ENCODE data around the gene CYB561D1.
"Not testable (repeated sequence)": the region's sequence is repeated elsewhere in the genome, so short reads cannot be mapped to it uniquely, and the experiment has no call there.

Gene CYB561D1, protein sequence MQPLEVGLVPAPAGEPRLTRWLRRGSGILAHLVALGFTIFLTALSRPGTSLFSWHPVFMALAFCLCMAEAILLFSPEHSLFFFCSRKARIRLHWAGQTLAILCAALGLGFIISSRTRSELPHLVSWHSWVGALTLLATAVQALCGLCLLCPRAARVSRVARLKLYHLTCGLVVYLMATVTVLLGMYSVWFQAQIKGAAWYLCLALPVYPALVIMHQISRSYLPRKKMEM

DNA sequence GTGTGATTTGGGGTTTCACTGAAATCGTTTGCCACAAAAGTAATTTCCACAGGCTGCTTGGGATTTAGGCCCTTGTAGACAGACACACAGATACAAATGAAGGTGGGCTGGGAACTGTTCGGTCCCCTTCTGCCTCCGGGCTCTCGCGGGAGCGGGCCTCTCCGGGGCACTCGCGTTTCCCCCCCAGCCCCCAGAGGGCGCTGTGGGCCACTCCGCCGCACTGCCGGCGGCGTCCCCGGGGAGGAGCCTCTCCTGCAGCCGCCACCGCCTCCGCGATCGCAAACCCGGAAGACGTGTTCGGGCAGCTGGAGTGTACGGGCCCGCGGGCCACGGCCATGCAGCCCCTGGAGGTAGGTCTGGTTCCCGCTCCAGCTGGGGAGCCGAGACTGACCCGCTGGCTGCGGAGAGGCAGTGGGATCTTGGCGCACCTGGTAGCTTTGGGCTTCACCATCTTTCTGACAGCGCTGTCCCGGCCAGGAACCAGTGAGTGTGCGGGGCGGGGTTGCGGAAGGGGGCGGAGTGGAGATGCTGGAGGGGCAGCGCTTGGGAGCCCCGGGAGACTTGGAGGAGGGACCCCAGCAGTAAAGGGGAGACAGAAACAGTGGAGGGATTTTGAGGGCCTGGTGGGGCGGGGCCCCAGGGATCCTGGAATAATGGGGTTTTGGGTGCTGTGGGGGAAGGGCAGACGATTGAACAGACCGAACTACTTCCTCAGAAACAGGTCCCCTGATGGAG is at the start of gene CYB561D1:
CYB561D1 (plus strand) TSS at position 290 of the 735 bp plus-strand sequence; CDS start at position 336, 46 bp downstream.
- peak; percentile 6 for DNase-seq

DNA sequence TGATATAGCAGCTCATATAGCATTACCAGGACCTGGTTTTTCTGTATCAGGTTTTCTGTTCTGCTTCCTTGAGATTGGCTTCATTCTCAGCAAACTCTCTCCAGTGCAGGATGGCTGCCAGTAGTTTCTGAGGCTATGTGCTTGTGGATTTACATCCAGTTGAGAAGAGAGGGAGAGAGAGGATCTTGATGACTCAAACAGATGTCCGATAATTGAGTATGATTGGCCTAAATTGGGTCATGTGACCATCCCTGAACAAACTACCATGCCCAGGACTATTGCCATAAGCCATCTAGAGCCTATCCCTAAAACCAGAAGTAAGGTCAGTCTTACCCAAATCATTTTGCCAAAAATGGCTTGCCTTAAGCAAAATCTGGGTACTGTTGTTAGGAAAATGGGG is 49.5 kb upstream of the CYB561D1 start:
- no peak for DNase-seq

DNA sequence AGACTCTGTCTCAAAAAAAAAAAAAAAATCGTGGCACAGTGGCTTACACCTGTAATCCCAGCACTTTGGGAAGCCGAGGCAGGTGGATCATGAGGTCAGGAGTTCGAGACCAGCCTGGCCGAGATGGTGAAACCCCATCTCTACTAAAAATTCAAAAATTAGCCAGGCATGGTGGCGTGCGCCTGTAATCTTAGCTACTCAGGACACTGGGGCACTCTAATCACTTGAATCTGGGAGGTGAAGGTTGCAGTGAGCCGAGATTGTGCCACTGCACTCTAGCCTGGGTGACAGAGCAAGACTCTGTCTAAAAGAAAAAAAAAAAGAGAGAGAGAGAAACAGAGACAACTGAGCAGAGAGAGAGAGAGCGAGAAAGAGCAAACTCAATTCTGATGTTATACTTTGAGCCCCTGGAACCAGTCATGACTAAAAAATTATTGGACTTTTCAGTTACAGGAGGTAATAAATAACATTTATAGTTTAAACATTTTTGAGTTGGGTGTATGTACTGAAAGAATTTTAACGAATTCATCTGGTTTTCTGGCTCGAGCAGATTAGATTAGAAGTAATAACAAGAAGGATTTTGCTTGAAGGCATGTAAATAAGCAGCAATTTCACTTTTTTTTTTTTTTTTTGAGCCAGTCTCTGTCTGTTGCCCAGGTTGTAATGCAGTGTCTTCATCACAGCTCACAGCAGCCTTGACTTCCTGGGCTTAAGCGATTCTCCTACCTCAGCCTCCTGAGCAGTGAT is 47.8 kb upstream of the CYB561D1 start:
- not testable (repeated sequence) for DNase-seq

DNA sequence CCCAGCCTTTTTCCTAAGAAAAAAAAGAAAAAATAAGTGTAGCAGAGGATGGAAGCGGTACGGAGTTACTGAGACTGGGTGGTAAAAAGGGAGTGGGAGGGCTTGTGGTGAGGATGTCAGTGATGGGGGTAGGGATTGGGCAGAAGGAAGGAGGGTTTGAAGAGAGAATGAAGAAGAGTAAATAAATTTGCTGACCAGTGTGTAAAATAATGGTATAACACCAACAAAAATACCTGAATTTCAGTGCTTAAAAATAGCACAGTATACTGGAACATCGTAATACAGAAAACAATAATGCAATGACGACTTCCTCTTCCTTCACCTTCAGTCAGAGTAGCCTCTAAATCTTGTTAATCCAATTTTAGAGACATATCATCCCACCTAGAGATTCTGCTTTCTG is 46.4 kb upstream of the CYB561D1 start:
- DNase-seq, result no peak

DNA sequence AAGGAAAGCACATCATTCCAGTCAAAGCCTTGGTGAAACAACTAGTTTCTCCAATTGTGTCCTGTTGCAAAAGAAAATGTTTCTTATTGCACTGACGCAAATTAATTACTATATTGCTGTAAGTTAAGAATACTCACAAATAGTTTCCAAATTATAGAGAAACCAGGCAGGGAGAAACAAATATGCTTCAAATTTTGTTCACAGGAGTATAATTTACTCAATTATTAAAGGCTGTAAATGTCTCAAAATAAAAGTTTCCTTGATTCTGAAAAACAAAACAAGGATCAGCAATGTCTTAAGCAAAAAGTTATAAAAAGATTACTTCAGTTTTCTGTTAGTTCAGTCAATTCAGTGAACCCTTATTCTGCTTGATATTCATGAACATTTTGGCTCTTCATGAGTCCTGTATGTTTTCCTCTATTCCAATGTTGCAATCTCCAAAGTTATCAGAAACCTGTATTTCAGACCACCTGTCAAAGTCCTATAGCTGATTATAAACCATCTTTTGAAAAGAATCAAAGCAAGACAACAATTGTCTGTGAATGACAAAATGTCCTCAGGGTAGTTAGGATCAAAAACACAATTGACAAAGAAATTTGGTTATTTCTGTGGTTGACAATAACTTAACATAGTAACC is 39.3 kb upstream of the CYB561D1 start:
- DNase-seq, result no peak

DNA sequence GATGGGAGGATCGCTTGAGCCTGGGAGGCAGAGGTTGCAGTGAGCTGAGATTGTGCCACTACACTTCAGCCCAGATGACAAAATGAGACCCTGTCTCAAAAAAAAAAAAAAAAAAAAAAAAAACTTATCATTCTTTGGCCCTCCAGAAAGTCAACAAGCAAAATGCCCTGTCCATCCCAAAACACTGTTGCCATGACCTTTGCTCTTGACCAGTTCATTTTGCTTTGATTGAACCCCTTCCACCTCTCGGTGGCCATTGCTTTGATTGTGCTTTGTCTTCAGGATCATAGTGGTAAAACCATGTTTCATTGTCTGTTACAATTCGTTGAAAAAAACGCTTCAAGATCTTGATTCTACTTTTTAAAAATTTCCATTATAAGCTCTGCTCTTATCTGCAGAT is 36.1 kb upstream of the CYB561D1 start:
- DNase-seq, result no peak

DNA sequence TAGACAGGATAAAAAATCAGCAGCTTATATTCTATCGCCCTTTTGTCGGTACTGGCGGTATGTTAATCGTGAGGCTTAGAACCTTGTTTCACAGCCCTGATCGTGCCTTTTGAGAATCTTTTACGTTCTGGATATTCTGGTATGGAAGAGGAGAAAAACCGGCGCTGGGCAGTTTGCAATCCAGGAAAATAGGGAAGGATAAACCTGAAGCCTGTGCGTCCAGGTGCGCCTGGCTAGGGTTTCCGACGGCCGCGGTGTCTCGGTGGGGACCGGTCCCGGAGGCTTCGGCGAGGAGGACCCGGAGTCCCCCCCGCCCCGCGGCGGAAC is 27.8 kb upstream of the CYB561D1 start:
- DNase-seq, result no peak

DNA sequence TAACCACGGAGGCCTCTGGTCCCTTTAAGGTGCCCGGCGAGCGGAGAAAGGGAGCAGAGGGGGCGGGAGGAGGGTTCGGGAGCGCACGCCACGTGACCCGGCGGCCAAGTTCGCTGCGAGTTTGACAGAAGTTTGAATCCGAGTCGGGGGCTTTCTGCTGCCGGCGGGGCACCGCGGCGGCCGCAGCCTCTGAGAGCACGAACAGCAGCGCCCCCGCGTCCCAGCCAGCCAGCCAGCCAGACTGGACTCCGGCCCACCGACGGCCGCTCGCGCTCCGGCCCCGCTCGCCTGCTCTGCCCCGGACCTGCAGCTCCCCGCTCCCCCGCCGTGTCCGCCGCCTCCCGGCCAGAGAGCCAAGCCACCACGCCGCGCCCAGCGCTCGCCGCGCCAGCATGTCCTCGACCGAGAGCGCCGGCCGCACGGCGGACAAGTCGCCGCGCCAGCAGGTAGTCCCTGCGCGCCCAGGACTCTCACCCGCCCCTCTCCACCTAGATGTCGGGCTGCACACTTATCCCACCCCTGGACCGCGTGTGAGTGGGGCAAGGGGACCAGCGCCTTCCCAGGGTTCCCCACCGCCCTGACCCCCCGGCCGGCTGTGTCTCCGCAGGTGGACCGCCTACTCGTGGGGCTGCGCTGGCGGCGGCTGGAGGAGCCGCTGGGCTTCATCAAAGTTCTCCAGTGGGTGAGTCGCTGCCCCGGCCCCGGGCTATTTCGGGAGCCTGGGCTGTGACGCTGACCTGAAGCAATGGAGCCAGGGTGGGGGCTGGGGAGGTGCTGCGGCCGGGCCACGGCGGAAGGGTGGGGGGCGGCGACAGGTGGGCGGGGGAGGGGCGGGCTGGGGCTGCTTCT is 27.2 kb upstream of the CYB561D1 start, which contains the start of gene SYPL2:
SYPL2 (plus strand) TSS at position 95 of the 849 bp plus-strand sequence; CDS start at position 393, 298 bp downstream.
- no peak for DNase-seq

DNA sequence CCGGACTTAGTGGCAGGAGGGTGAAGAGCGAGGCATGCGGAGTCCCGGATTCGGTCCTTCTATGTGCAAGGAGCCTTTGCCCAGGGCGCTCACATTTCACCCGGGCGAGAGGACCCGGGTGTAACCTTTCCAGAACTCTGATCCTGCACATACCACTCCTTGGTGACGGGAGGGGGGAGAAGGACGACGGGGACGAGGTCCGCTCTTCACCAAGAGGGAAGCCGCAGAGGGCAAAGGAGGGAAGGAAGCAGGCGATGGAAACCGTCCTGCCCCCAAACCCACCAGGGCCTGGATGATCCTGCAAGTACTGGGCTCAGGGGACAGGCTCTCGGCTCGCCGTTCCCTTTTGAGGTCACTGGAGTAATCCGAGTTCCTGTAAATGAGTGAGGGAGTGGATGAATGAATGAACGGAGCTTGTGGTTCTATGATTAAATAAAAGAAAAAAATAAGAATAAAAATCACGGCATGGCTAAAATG is 26.6 kb upstream of the CYB561D1 start:
- peak; percentile 12 for DNase-seq

DNA sequence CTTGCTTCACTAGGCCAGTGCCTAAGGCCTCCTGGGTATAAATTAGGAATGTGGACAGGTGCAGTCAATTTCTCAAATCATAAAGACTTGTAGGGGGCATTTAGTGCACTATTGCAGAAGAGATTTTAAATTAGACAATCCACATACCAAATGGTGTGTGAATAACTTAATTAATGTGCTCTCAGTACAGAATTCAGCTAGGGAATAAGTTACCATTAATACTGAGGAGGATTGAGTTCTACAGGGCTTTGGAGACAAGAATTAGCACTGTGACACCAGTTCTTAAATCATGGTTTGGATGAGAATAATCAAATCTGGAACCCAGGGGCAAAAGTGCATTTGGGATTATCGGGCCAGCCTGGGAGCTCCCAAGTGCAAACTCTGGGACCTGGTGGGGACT is 25.8 kb upstream of the CYB561D1 start:
- DNase-seq, result no peak

DNA sequence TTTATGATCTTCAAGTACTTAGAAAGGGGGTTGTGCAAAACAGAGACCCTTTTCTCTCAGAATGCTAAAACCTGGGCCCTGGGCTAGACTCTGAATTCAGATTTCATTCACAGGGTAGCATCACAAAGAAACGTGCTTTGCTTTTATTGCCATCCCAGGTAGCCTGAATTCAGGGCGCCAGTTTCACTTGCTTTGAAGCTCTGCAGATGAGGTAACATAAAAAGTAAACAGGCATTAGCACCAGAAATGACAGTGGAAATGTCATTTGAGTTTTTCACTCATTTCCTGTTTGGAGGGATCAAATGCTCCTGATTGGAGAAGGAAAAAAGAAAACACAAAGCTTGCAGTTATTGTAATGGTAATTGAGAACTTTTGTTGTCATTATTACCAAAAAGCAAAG is 25.0 kb upstream of the CYB561D1 start:
- no peak for DNase-seq

DNA sequence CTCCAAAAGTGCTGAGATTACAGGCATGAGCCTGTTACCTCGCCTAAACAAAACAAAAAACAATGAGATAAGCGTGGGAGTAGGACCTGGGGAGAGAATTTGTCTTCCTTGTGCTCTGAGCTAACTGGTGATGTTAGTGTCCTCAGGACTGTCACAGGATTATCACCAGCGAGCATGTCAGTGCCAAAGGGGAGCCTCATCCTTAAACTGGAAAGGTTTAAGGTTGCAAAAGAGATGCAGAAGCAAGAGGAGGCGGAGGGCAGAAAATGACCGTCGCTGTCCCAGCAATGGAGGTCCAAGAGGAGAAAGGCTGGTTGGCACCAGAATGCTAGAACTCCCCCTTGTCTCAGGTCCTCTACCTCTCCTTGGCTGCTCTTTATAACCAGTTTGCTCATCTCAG is 23.6 kb upstream of the CYB561D1 start:
- DNase-seq, result no peak

DNA sequence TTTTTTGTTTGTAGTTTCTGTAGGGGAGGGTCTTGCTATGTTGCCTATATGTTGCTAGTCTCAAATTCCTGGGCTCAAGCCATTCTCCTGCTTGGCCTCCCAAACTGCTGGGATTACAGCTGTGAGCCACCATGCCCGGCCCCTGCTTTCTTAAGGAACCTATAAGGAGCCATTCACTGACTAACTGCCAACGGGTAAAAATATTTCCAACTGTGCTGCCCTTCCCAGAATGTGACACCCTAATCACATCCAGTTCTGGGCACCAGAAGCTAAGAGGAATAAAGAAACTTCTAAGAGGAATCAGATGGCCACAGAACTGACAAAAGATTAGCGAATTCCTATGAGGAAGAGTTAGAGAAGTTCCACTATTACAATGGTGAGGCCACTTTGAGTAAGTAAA is 21.1 kb upstream of the CYB561D1 start:
- no peak for DNase-seq

DNA sequence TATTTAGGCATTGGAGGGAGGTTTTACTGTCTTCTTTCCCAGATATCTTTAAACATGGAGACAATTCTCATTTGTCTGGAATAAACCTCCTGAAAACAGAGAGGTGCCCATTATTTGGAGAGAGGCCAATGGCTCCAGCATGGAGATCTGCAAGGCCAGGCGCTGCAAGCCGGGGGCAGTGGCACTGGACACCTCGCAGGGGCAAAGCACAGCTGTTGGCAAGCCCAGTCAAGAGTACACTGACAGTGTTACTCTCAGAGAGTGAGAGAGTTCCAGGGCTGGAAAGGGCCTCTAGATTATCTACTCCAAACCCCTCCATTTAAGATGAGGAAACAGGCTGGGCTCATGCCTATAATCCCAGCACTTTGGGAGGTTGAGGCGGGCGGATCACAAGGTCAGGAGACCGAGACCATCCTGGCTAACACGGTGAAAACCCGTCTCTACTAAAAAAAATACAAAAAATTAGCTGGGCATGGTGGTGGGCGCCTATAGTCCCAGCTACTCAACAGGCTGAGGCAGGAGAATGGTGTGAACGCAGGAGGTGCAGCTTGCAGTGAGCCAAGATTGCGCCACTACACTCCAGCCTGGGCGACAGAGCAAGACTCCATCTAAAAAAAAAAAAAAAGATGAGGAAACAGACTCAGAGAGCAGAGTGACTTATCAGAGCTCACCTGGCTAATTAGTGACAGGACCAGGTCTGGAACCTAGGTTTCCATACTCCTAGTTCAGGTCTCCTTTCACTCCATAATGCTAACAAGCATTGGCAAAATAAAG is 20.4 kb upstream of the CYB561D1 start:
- DNase-seq, result not testable (repeated sequence)

DNA sequence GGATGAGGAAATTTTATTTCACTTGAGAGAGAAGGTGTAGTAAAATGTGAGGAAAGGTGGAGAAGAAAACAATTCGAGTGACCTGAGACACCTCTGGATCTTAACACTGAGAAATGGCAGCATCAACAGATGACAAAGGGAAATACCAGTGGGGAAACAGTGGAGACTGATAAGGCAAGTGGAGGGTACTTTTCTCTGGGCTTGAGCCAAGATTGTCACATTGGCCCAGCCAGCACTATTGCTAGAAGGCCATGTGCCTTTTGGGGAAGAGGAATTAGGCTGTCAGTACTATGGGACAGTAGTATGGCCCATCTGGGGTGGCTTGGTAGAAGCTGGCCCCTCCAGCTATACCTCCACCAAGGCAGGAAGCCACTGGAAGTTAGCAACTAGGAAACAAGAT is 19.2 kb upstream of the CYB561D1 start:
- no peak for DNase-seq

DNA sequence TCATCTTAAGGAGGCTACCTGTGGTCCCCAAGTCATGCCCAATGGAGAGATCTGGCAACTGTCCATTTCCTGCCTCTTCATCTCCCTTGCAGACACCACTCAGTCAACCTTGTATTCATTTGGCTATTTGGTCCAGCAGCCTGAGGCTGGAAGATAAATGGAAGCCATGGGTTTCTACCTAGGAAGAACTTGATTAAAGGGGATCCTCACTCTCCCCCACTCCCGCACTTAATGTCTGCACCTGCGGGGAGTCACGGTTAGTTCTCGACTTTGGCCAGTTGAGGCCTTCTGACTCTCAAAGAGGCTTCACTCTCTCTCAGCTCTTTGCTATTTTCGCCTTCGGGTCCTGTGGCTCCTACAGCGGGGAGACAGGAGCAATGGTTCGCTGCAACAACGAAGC is 18.6 kb upstream of the CYB561D1 start:
- no peak for DNase-seq

DNA sequence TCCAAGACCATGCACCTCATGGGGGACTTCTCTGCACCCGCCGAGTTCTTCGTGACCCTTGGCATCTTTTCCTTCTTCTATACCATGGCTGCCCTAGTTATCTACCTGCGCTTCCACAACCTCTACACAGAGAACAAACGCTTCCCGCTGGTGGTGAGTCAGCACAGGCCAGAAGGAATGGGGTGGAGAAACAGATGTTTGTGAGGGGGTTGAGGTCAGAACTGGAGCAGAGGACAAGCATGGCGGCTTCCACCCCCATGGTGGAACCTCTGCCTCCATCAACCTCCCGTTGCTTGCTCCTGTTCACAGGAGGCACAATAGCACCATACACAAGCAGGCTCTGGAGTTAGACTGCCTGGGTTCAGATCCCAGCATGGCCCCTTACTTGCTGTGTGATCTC is 17.1 kb upstream of the CYB561D1 start:
- no peak for DNase-seq

DNA sequence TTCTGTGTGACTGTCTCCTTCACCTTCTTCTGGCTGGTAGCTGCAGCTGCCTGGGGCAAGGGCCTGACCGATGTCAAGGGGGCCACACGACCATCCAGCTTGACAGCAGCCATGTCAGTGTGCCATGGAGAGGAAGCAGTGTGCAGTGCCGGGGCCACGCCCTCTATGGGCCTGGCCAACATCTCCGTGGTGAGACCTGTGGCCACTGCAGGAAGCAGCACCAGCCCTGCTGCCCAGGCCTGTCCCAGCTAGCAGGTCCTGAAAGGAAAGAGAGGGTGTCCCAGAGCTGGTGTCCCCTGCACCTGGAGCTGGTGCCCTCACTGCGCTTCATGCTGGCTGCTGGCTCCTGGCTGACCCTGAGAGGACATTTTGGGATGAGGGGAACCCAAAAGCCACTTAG is 16.1 kb upstream of the CYB561D1 start:
- no peak for DNase-seq

DNA sequence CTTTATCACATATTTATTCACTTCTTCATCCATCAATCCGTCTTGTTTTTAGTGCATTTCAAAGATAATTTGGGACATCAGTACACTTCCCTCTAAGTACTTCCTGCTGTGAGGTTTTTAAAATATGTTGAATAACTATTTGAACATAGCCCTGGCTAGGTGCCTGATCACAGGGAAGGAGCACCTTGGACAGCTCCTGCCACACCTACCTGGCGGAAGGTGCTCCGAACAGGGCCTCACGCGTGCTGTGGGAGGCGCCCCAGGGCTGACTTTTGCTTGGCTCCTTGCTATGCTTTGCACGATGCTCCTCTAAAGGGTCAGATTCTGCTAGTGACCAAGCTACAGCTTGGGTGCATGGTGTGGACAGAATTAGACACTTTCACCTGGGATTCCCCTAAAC is 15.1 kb upstream of the CYB561D1 start:
- no peak for DNase-seq

DNA sequence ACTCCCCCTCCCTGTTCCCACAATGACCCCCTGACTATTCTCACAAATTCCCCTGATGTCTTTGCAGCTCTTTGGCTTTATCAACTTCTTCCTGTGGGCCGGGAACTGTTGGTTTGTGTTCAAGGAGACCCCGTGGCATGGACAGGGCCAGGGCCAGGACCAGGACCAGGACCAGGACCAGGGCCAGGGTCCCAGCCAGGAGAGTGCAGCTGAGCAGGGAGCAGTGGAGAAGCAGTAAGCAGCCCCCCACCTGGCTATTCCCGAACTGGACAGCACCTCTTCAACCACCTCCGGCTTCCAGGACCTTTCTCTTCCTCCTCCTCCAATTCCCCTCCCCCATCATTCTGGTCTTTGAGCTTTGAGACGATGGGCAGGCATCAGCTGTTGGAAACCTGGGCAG is 14.6 kb upstream of the CYB561D1 start:
- DNase-seq, result no peak

DNA sequence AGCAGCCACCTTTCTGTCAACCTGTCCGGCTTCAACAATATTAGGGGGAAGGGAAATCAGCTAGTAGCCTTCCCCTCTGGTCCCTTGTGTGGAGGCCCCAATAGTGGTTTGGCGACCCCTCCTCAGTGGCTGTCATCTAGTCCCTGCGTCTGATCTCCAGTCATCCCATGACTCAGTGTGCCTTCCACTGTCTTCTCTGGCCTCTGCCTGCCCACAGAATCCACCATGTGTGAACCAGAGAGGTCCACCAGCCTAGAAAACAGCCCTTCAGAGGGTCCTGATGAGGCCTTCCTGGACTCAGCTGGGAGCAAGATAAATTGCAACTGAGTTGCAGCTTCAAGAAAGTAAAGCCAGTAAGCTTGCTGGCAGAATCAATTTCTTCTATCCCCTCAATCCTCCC is 14.0 kb upstream of the CYB561D1 start:
- no peak for DNase-seq

DNA sequence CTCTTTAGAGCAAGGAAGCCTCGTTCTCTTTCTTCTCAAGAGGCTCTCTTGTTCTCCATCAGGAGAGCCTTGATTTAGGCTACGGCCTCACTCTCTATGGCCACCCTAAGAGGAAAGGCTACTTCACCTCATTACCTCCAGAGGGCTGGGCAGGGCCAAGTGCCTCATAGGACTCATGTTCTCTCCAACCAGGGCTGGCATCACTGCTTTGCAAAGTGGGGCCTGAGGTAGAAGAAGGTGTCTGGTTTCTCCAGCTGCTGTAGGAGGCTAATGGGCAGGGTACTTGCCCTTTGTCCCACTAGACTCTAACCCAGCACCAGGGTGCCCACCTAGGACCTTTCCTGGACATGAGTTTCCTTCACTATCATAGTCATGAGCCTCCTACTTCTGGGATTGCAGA is 12.2 kb upstream of the CYB561D1 start:
- DNase-seq, result no peak
